ENCODE measurements around the gene LYPLA2.

- TF ChIP-seq CTCF (IDR thresholded peaks at IDR 0.05) (no peak), POLR2A (IDR thresholded peaks at IDR 0.05) (no peak)
These were observed 47.0 kb downstream of the LYPLA2 start for GRCh38 chr1:23837908-23838307.
